ENCODE measurements around the gene CCDC137. TPM values are rescaled to one million over a fixed set of nuclear protein-coding genes. Genes with fewer than 3 reads are reported as not detected.

CCDC137 gene
- total and polyA plus RNA-seq, 2 of the 13 experiments (the other 11 are each of a cell fraction or from before 2014, with no cell fraction given), result 14.6 to 39.1 TPM

GRCh38 chr17:81636505-81637288 is 29.8 kb upstream of the CCDC137 start, which contains the start of the genes NPLOC4 and TSPAN10 (continued):
- TF ChIP-seq, protein P1, sequence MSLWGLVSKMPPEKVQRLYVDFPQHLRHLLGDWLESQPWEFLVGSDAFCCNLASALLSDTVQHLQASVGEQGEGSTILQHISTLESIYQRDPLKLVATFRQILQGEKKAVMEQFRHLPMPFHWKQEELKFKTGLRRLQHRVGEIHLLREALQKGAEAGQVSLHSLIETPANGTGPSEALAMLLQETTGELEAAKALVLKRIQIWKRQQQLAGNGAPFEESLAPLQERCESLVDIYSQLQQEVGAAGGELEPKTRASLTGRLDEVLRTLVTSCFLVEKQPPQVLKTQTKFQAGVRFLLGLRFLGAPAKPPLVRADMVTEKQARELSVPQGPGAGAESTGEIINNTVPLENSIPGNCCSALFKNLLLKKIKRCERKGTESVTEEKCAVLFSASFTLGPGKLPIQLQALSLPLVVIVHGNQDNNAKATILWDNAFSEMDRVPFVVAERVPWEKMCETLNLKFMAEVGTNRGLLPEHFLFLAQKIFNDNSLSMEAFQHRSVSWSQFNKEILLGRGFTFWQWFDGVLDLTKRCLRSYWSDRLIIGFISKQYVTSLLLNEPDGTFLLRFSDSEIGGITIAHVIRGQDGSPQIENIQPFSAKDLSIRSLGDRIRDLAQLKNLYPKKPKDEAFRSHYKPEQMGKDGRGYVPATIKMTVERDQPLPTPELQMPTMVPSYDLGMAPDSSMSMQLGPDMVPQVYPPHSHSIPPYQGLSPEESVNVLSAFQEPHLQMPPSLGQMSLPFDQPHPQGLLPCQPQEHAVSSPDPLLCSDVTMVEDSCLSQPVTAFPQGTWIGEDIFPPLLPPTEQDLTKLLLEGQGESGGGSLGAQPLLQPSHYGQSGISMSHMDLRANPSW (CRISPR knock-in tag; IDR thresholded peaks at IDR 0.05; ENCODE audit: borderline replicate concordance), result no peak
- TF ChIP-seq ZNF776 (CRISPR knock-in tag; IDR thresholded peaks at IDR 0.05) (peak; percentile 70; the same call in 1 of the 2 replicates), EP300 (IDR thresholded peaks at IDR 0.05; ENCODE audit: low read depth in 2 of 2, low read length in 2 of 2) (peak; percentile 65 to 73; a peak in 2 of 4 replicates), EP300 (CRISPR knock-in tag; IDR thresholded peaks at IDR 0.05; ENCODE audit: borderline replicate concordance) (peak; percentile 60; the same call in 1 of the 2 replicates), ZNF784 (CRISPR knock-in tag; IDR thresholded peaks at IDR 0.05; ENCODE audit: borderline replicate concordance) (peak; percentile 88), ZNF788 (CRISPR knock-in tag; IDR thresholded peaks at IDR 0.05; ENCODE audit: borderline replicate concordance) (peak; percentile 88; the same call in 1 of the 2 replicates), ZNF496 (CRISPR knock-in tag; IDR thresholded peaks at IDR 0.05; ENCODE audit: insufficient replicate concordance) (no peak), KLF9 (CRISPR knock-in tag; IDR thresholded peaks at IDR 0.05; ENCODE audit: low read depth) (0 out of 2 replicates have a peak, but pooled peaks have one; percentile 64), RERE (CRISPR knock-in tag; IDR thresholded peaks at IDR 0.05; ENCODE audit: low read depth) (0 out of 2 replicates have a peak, but pooled peaks have one; percentile 44), ERF (CRISPR knock-in tag; IDR thresholded peaks at IDR 0.05) (peak; percentile 97)
- TF ChIP-seq, protein P2, sequence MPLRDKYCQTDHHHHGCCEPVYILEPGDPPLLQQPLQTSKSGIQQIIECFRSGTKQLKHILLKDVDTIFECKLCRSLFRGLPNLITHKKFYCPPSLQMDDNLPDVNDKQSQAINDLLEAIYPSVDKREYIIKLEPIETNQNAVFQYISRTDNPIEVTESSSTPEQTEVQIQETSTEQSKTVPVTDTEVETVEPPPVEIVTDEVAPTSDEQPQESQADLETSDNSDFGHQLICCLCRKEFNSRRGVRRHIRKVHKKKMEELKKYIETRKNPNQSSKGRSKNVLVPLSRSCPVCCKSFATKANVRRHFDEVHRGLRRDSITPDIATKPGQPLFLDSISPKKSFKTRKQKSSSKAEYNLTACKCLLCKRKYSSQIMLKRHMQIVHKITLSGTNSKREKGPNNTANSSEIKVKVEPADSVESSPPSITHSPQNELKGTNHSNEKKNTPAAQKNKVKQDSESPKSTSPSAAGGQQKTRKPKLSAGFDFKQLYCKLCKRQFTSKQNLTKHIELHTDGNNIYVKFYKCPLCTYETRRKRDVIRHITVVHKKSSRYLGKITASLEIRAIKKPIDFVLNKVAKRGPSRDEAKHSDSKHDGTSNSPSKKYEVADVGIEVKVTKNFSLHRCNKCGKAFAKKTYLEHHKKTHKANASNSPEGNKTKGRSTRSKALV (CRISPR knock-in tag; IDR thresholded peaks at IDR 0.05), result no peak; the same call in 1 of the 2 replicates
- TF ChIP-seq, protein P3, sequence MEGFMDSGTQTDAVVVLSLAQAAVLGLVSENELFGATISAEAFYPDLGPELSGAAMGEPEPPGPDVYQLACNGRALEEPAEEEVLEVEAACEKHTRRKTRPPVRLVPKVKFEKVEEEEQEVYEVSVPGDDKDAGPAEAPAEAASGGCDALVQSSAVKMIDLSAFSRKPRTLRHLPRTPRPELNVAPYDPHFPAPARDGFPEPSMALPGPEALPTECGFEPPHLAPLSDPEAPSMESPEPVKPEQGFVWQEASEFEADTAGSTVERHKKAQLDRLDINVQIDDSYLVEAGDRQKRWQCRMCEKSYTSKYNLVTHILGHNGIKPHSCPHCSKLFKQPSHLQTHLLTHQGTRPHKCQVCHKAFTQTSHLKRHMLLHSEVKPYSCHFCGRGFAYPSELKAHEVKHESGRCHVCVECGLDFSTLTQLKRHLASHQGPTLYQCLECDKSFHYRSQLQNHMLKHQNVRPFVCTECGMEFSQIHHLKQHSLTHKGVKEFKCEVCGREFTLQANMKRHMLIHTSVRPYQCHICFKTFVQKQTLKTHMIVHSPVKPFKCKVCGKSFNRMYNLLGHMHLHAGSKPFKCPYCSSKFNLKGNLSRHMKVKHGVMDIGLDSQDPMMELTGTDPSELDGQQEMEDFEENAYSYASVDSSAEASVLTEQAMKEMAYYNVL (CRISPR knock-in tag; IDR thresholded peaks at IDR 0.05; ENCODE audit: borderline replicate concordance), result peak; percentile 79; the same call in 1 of the 2 replicates
- TF ChIP-seq, protein P4, sequence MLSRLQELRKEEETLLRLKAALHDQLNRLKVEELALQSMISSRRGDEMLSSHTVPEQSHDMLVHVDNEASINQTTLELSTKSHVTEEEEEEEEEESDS (CRISPR knock-in tag; IDR thresholded peaks at IDR 0.05; ENCODE audit: borderline replicate concordance), result no peak
